Endodermal cell (in vitro differentiated cells): ENCODE measurements around the gene COASY. TPM values are rescaled to one million over a fixed set of nuclear protein-coding genes. Genes with fewer than 3 reads are reported as not detected.

Source experiments
- DNase-seq: peaks from one replicate; pipeline ENCODE4 v3.0.0-alpha.2; 2017
- H3K27ac ChIP-seq: 2 replicates; pipeline ENCODE4 v1.5.1; 2013; ENCODE audit warnings: mild to moderate bottlenecking, low read depth, low read length, moderate library complexity
- H3K27me3 ChIP-seq: 2 replicates; pipeline ENCODE4 v1.6.1; 2013; ENCODE audit warnings: mild to moderate bottlenecking, low read length, moderate library complexity; ENCODE audit not compliant: insufficient read depth, control insufficient read depth, poor library complexity, severe bottlenecking
- H3K36me3 ChIP-seq: 2 replicates; pipeline ENCODE4 v1.7.0; 2013; ENCODE audit warnings: mild to moderate bottlenecking, low read length, moderate library complexity; ENCODE audit not compliant: control insufficient read depth, insufficient read depth
- H3K4me1 ChIP-seq: one replicate; pipeline ENCODE4 v1.7.0; 2013; ENCODE audit warnings: low read length; ENCODE audit not compliant: control insufficient read depth, insufficient read depth
- H3K4me3 ChIP-seq: 2 replicates; pipeline ENCODE4 v1.5.1; 2013; ENCODE audit warnings: mild to moderate bottlenecking, low read length, moderate library complexity
- H3K9ac ChIP-seq: 2 replicates; pipeline ENCODE4 v1.6.1; 2013; ENCODE audit warnings: mild to moderate bottlenecking, low read length, moderate library complexity; ENCODE audit not compliant: poor library complexity, severe bottlenecking; ENCODE audit errors: extremely low read depth
- H3K9me3 ChIP-seq: 2 replicates; pipeline ENCODE4 v1.6.1; 2013; ENCODE audit warnings: mild to moderate bottlenecking, low read length, moderate library complexity; ENCODE audit not compliant: control insufficient read depth
- H3K27ac Mint-ChIP-seq: 2 replicates; pipeline ENCODE4 v1.8.0; 2020; ENCODE audit warnings: mixed read lengths
- H3K27me3 Mint-ChIP-seq: 2 replicates; pipeline ENCODE4 v1.8.0; 2021; ENCODE audit warnings: mild to moderate bottlenecking, mixed read lengths; ENCODE audit not compliant: insufficient read depth
- H3K36me3 Mint-ChIP-seq: 2 replicates; pipeline ENCODE4 v1.8.0; 2020; ENCODE audit warnings: low read depth, mixed read lengths
- H3K4me1 Mint-ChIP-seq: 2 replicates; pipeline ENCODE4 v1.8.0; 2020; ENCODE audit warnings: mixed read lengths
- H3K4me3 Mint-ChIP-seq: 2 replicates; pipeline ENCODE4 v1.8.0; 2020; ENCODE audit warnings: mild to moderate bottlenecking, moderate library complexity, mixed read lengths
- H3K9me3 Mint-ChIP-seq: 2 replicates; pipeline ENCODE4 v1.8.0; 2020; ENCODE audit warnings: mild to moderate bottlenecking, mixed read lengths
- WGBS, 2 experiments: methylation state at CpG; one replicate each; pipeline versions ENCODE4 v1.1.5 to v1.1.7; 2013; ENCODE audit warnings: missing lambda C conversion rate in 2 of 2, mixed read lengths in 1 of 2; ENCODE audit not compliant: insufficient coverage in 1 of 2, insufficient read length in 1 of 2; 5-methylcytosine and 5-hydroxymethylcytosine counted together
- total RNA-seq, 2 donors: library from RNA; stranded (reverse); fragmentation: NEBNext Ultra II Directional in 1 of 2; extraction: Animal tissue kit (Norgen Biotek cat#: 25700) in 1 of 2; gene quantifications; 2 replicates in 1 of 2; 3 replicates in 1 of 2; pipeline ENCODE4 v1.2.1, GENCODE V29; 2021
- TF ChIP-seq, protein P1 (sequence below): fragments of 200-600 bp; sonication (generic); conservative IDR thresholded peaks from 2 replicates; pipeline ENCODE4 v1.5.0; 2021; ENCODE audit warnings: antibody characterized with exemption, mild to moderate bottlenecking

Gene COASY
- total RNA-seq, 2 donors from 2014 or later = 97.7 to 99.4 TPM

DNA sequence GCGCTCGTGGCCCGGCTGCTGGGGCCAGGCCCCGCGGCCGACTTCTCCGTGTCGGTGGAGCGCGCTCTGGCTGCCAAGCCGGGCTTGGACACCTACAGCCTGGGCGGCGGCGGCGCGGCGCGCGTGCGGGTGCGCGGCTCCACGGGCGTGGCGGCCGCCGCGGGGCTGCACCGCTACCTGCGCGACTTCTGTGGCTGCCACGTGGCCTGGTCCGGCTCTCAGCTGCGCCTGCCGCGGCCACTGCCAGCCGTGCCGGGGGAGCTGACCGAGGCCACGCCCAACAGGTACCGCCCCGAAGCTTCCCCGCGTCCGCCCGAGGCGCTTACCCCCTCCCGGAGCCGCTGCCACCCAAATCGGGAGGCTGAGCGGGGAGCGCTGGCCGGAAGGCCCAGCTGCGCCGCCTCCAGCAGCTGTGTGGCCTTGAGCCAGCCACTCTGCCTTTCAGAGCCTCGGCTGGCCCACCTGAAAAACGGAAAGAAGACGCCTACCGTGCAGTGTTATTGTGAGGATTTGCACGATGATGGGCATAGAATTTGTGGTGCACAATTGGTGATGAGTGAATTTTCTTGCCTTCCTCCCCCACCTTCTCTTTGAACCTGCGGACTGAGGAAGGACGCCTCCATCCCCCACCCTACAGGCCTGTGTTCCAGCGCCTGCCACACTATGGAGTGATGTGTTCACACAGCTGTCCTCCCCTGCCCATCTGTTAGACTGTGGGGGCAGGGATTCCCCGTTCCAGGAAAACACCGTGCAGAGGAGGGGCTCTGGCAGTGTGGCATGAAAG lies 25.4 kb upstream of the COASY start:
- peak overlapping the region; percentile 93 for H3K4me3 ChIP-seq
- H3K4me3 Mint-ChIP-seq = peak overlapping the region; percentile 73
- peaks cover 11% of the 10 kb centered on the region for H3K4me1 Mint-ChIP-seq
- H3K27me3 Mint-ChIP-seq = no peaks in the 10 kb centered on the region
- H3K36me3 Mint-ChIP-seq = peaks cover 21% of the 10 kb centered on the region
- H3K36me3 ChIP-seq = peaks cover 10% of the 10 kb centered on the region
- no peaks in the 10 kb centered on the region for H3K27me3 ChIP-seq
- WGBS, 2 experiments = 2 to 3% methylated on average over 13 to 63 of the region's 65 CpGs
- TF ChIP-seq, protein P1, sequence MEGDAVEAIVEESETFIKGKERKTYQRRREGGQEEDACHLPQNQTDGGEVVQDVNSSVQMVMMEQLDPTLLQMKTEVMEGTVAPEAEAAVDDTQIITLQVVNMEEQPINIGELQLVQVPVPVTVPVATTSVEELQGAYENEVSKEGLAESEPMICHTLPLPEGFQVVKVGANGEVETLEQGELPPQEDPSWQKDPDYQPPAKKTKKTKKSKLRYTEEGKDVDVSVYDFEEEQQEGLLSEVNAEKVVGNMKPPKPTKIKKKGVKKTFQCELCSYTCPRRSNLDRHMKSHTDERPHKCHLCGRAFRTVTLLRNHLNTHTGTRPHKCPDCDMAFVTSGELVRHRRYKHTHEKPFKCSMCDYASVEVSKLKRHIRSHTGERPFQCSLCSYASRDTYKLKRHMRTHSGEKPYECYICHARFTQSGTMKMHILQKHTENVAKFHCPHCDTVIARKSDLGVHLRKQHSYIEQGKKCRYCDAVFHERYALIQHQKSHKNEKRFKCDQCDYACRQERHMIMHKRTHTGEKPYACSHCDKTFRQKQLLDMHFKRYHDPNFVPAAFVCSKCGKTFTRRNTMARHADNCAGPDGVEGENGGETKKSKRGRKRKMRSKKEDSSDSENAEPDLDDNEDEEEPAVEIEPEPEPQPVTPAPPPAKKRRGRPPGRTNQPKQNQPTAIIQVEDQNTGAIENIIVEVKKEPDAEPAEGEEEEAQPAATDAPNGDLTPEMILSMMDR = no peak
- peak; percentile 93 for DNase-seq
- H3K27ac Mint-ChIP-seq = peak overlapping the region; percentile 58
- H3K9me3 Mint-ChIP-seq = no peaks in the 10 kb centered on the region
- H3K9ac ChIP-seq = peak overlapping the region; percentile 62
- no peaks in the 10 kb centered on the region for H3K9me3 ChIP-seq
- H3K4me1 ChIP-seq = peaks cover 6% of the 10 kb centered on the region
- no peak overlapping the region for H3K27ac ChIP-seq

DNA sequence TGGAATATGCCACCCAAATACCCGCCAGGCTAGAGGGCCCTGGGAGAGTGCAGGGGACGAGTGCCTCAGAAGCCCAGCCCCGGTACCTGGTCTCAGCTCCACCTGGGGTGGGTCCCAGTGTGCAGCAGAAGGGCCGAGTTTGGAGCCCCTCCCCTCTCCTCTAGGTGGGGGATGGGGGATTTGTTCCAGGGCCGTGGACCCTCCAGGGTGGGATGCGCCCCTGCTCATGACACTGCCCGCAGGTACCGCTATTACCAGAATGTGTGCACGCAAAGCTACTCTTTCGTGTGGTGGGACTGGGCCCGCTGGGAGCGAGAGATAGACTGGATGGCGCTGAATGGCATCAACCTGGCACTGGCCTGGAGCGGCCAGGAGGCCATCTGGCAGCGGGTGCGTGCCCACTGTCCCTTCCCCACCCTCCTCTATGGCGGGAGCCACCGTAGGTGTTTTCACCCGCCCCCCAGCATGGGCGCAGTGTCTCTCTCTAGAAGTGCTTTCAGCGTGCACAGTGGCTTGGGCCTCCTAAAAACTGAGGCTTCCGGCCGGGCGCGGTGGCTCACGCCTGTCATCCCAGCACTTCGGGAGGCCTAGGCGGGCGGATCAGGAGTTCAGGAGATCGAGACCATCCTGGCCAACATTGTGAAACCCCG lies 24.7 kb upstream of the COASY start:
- 92 to 95% methylated on average over 21 to 31 of the region's 31 CpGs for WGBS, 2 experiments
- Histone ChIP-seq H3K27ac (no peak overlapping the region), H3K9ac (no peak overlapping the region), H3K4me3 (peak overlapping the region; percentile 93), H3K9me3 (no peaks in the 10 kb centered on the region), H3K4me1 (peaks cover 6% of the 10 kb centered on the region), H3K27me3 (no peaks in the 10 kb centered on the region), H3K36me3 (peaks cover 10% of the 10 kb centered on the region)
- Mint-ChIP-seq H3K9me3 (no peaks in the 10 kb centered on the region), H3K4me3 (peak overlapping the region; percentile 73), H3K4me1 (peaks cover 11% of the 10 kb centered on the region), H3K27ac (no peak overlapping the region), H3K36me3 (peaks cover 23% of the 10 kb centered on the region), H3K27me3 (no peaks in the 10 kb centered on the region)
- TF ChIP-seq, protein P1 = no peak
- no peak for DNase-seq

DNA sequence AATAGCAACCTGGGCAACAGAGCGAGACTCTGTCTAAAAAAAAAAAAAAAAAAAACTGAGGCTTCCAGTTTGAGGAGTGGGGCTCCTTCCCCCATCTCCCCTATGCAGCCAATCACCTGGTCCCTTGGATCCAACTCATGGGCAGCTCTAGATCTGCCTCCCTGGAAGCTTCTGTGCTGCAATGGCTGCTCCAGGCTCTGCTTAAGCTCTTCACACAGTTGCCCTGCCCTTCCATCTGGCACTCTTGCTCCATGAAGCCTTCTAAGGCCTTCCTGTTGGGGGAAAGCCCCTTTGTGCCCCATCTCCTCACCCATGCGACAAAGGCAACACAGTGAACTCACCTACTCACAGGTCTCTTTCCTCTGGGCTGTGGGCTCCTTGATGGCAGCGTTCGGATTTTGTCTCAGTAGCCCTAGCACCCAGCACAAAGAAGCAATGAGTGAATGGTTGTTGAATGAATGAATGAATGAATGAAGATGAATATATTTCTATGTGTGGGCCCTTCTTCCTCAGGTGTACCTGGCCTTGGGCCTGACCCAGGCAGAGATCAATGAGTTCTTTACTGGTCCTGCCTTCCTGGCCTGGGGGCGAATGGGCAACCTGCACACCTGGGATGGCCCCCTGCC lies 24.0 kb upstream of the COASY start:
- no peak for DNase-seq
- H3K9ac ChIP-seq = no peak overlapping the region
- H3K27ac ChIP-seq = no peak overlapping the region
- Mint-ChIP-seq H3K4me1 (peaks cover 11% of the 10 kb centered on the region), H3K27me3 (no peaks in the 10 kb centered on the region), H3K4me3 (peak overlapping the region; percentile 73), H3K36me3 (peaks cover 23% of the 10 kb centered on the region), H3K9me3 (no peaks in the 10 kb centered on the region), H3K27ac (no peak overlapping the region)
- no peak overlapping the region for H3K4me3 ChIP-seq
- 94% methylated on average over 5 of the region's 5 CpGs; no CpG with 5 or more reads in 1 of the 2 experiments for WGBS, 2 experiments
- TF ChIP-seq, protein P1 = no peak
- peaks cover 10% of the 10 kb centered on the region for H3K36me3 ChIP-seq
- peaks cover 6% of the 10 kb centered on the region for H3K4me1 ChIP-seq
- no peaks in the 10 kb centered on the region for H3K9me3 ChIP-seq
- no peaks in the 10 kb centered on the region for H3K27me3 ChIP-seq
